ENCODE measurements around the gene DDHD1.

GRCh38 chr14:53153702-53154112, 584 bp upstream of the DDHD1 start:
- TF ChIP-seq CTCF (IDR thresholded peaks at IDR 0.05), result no peak
- no peak for TF ChIP-seq REST (IDR thresholded peaks at IDR 0.05; ENCODE audit: insufficient read depth in 1 of 2, low read depth in 2 of 2, low read length in 1 of 2)
- no peak for TF ChIP-seq POLR2AphosphoS5 (IDR thresholded peaks at IDR 0.05; ENCODE audit: low read depth, low read length)
- TF ChIP-seq TCF7L2 (IDR thresholded peaks at IDR 0.05; ENCODE audit: low read depth, low read length), result no peak
- no peak for TF ChIP-seq SIN3A (IDR thresholded peaks at IDR 0.05; ENCODE audit: borderline replicate concordance, insufficient read depth, low read depth, low read length)
